ENCODE results near the gene GZF1. TPM values are rescaled to one million over a fixed set of nuclear protein-coding genes. Genes with fewer than 3 reads are reported as not detected.

The GZF1 gene
- polyA plus RNA-seq, 1 experiment, result 22.7 TPM

DNA sequence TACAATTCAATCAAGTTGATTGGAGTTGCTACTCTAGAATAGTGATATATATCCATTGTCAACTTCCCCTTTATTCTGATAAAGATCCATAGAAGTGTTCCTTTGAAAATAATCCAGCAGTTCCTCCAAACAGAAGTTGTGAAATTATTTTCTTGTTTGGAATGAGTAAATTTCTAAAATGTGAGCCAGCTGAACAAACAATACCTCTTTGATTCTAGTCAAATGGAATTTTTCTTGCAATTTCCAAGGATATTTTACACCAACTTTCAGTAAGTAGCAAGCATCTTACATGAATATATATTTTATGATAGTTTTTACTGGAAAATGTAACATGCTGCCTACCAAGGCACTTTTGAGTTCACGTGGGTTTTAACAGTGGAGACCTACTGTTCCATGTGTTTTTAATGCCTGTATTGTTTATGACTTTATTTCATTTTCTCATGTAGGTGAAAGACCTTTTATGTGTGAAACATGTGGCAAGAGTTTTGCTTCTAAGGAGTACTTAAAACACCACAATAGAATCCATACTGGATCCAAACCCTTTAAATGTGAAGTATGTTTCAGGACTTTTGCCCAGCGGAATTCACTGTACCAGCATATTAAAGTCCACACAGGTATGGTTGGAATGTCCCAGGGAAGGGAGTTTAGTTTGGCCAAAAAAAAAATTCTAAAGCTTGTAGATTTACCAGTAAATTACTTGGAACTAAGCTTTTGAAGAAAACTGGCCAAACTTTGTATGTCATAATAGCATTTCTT lies 6.5 kb downstream of the GZF1 start:
- ChIA-PET POLR2A (interaction anchor here (0.6 kb wide), 1 partner anchor 310 kb away, joined by 3 read pairs; no protein-coding TSS in a partner anchor), CTCF (interaction anchor here (0.6 to 1.1 kb wide), 2 partner anchors 25 to 53 kb away, joined by 3 read pairs; partner anchors contain the start of gene NAPB)
- peaks cover 18% of the 10 kb centered on the region for H3K36me3 ChIP-seq (ENCODE audit: control insufficient read depth, insufficient read depth, low read length)
- H3K4me3 ChIP-seq (ENCODE audit: low read depth, low read length), result no peak overlapping the region
- no peak for DNase-seq (ENCODE audit: low read depth)
- H3K27me3 ChIP-seq (ENCODE audit: control insufficient read depth, insufficient read depth, low read length), result no peaks in the 10 kb centered on the region
- TF ChIP-seq, protein P1, sequence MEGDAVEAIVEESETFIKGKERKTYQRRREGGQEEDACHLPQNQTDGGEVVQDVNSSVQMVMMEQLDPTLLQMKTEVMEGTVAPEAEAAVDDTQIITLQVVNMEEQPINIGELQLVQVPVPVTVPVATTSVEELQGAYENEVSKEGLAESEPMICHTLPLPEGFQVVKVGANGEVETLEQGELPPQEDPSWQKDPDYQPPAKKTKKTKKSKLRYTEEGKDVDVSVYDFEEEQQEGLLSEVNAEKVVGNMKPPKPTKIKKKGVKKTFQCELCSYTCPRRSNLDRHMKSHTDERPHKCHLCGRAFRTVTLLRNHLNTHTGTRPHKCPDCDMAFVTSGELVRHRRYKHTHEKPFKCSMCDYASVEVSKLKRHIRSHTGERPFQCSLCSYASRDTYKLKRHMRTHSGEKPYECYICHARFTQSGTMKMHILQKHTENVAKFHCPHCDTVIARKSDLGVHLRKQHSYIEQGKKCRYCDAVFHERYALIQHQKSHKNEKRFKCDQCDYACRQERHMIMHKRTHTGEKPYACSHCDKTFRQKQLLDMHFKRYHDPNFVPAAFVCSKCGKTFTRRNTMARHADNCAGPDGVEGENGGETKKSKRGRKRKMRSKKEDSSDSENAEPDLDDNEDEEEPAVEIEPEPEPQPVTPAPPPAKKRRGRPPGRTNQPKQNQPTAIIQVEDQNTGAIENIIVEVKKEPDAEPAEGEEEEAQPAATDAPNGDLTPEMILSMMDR (IDR thresholded peaks at IDR 0.05; ENCODE audit: insufficient read depth, low read depth, low read length), result no peak

DNA sequence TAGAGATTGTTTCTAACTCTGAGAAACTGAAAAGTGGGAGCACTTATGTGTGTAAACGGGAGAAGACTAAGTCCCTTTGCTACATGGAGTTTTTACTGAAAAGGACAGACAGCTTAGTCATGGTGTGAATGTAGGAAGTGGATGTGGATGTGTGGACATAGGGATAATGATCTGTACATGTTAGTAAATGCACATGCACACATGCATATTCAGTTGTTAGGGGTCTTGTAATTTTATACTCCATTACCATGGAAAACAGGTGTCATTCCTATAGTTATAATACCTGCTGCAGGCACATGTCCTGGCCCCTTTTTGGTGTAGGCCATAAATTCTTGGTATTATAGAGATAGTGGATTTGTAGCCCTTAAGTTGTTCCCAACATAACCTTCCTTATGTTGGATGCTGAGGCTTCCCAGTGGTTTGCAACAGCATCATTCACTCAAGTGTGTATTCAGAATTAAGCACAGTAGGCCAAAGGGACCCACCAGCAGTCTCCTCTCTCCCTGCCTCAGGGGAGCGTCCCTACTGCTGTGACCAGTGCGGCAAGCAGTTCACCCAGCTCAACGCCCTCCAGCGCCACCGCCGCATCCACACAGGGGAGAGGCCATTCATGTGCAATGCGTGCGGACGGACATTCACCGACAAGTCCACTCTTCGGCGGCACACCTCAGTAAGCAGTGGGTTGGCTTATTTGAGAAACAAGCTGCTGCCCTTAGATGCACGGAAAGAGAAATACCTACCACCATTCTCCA lies 7.3 kb downstream of the GZF1 start:
- no peak for DNase-seq (ENCODE audit: low read depth)
- Histone ChIP-seq H3K36me3 (ENCODE audit: control insufficient read depth, insufficient read depth, low read length) (peaks cover 19% of the 10 kb centered on the region), H3K4me3 (ENCODE audit: low read depth, low read length) (no peak overlapping the region), H3K27me3 (ENCODE audit: control insufficient read depth, insufficient read depth, low read length) (no peaks in the 10 kb centered on the region)
- TF ChIP-seq, protein P1 (IDR thresholded peaks at IDR 0.05; ENCODE audit: insufficient read depth, low read depth, low read length), result no peak
- POLR2A ChIA-PET, result no interaction called here
- CTCF ChIA-PET, result interaction anchor here (1.1 kb wide), 2 partner anchors 19 to 24 kb away, joined by 3 read pairs; no protein-coding TSS in a partner anchor

DNA sequence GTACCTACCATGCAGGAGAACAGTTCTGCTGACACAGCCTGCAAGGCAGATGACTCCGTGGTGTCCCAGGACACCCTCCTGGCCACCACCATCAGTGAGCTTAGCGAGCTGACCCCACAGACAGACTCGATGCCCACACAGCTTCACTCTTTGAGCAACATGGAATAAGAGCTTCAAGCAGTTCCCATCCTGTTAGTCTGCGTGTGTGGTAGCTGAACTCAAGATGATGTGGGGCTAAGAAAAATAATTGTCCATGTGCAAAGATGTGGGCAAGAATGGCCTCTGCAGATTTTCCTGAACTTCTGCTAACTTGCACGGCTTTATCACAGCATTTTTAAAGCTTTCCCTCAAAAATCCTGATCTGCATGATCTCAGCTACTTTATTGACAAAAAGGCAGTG lies 8.3 kb downstream of the GZF1 start:
- TF ChIP-seq, protein P1 (IDR thresholded peaks at IDR 0.05; ENCODE audit: insufficient read depth, low read depth, low read length), result no peak
- POLR2A ChIA-PET, result no interaction called here
- no peak for DNase-seq (ENCODE audit: low read depth)
- Histone ChIP-seq H3K36me3 (ENCODE audit: control insufficient read depth, insufficient read depth, low read length) (peaks cover 17% of the 10 kb centered on the region), H3K27me3 (ENCODE audit: control insufficient read depth, insufficient read depth, low read length) (no peaks in the 10 kb centered on the region), H3K4me3 (ENCODE audit: low read depth, low read length) (no peak overlapping the region)
- CTCF ChIA-PET, result interaction anchor here (0.6 to 1.1 kb wide), 2 partner anchors 20 to 222 kb away, joined by 3 read pairs; no protein-coding TSS in a partner anchor

DNA sequence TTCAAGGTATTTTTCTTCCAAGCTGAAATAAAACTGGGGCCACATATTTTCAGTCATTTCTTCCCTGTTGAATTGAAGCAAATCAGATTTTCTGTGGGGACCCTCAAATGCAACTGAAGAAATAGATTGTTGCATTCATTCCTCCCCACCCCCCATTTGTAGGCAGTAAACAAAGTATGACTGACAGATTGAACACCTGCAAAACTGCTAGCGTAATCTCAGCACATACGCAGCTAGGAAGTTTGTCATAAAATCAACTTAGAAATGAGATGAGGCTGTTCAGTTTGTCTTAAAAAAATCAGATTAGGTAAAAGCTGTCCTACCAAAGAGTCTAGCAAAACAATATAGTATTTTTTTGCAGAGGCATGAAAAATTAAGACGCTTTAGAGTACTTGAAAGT lies 8.9 kb downstream of the GZF1 start:
- Histone ChIP-seq H3K4me3 (ENCODE audit: low read depth, low read length) (no peak overlapping the region), H3K27me3 (ENCODE audit: control insufficient read depth, insufficient read depth, low read length) (no peaks in the 10 kb centered on the region), H3K36me3 (ENCODE audit: control insufficient read depth, insufficient read depth, low read length) (peaks cover 15% of the 10 kb centered on the region)
- ChIA-PET POLR2A (no interaction called here), CTCF (no interaction called here)
- DNase-seq (ENCODE audit: low read depth), result no peak
- TF ChIP-seq, protein P1 (IDR thresholded peaks at IDR 0.05; ENCODE audit: insufficient read depth, low read depth, low read length), result no peak

DNA sequence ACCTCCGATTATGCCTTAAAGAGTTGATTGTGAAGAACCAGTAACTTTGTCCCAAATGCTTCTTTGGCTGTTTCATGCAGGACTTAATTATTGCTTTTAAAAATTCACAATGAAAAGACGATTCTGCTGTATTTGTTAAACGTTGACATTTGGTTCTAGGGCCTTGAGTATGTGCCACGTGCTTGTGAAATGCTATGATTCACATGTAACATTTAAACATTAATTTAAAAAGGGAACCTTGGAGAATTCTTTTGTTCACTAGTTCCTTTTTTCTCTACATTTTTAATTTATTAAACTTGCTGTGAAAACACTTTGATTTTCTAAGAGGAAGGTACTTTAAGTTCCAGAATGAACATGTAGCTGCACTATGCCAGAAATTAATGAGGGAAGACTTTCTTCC lies 9.5 kb downstream of the GZF1 start:
- TF ChIP-seq, protein P1 (IDR thresholded peaks at IDR 0.05; ENCODE audit: insufficient read depth, low read depth, low read length), result no peak
- ChIA-PET CTCF (no interaction called here), POLR2A (no interaction called here)
- peaks cover 16% of the 10 kb centered on the region for H3K36me3 ChIP-seq (ENCODE audit: control insufficient read depth, insufficient read depth, low read length)
- H3K27me3 ChIP-seq (ENCODE audit: control insufficient read depth, insufficient read depth, low read length), result no peaks in the 10 kb centered on the region
- no peak for DNase-seq (ENCODE audit: low read depth)
- no peak overlapping the region for H3K4me3 ChIP-seq (ENCODE audit: low read depth, low read length)

All from BJ (cell line).